ENCODE measurements around the gene PLD5.
"Not testable (repeated sequence)": the region's sequence is repeated elsewhere in the genome, so short reads cannot be mapped to it uniquely, and the experiment has no call there.

The PLD5 gene

DNA sequence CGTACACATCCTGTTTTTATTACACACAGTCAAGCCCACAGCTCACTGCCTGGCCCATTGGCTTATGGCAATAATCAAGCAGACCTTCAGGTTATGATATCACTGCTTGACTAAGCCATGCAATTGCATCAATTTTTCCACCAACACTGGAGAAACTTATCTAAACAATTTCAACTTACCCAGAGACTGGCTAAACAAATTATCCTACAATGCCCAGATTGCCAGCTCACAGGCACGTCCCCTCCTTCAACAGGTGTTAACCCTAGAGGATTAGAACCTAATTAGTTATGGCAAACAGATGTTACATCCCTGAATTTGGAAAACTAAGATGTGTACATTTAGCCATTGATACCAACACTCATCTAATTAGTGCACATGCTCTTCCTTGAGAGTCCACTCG is 310.0 kb downstream of the PLD5 start:
- not testable (repeated sequence) for DNase-seq

DNA sequence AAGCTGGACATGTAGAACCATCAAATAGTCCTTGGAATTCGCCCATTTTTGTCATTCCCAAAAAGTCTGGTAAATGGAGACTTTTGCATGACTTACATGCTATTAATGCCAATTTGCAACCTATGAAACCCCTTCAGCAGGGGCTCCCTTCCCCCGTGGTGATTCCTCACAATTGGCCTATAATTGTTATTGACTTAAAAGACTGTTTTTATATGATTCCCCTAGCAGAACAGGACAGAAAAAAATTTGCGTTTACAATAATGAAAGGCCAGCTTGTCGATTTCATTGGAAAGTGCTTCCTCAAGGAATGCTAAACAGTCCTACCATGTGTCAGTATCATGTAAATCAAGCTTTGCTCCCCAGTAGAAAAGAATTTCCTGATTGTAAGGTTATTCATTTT is 311.5 kb downstream of the PLD5 start:
- not testable (repeated sequence) for DNase-seq

GRCh38 chr1:242212401-242212800 is 312.1 kb downstream of the PLD5 start:
- DNase-seq: peak in 1 of 58 donors; percentile 1

GRCh38 chr1:242211254-242212022 is 313.1 kb downstream of the PLD5 start:
- DNase-seq: no peak

- not testable (repeated sequence) for DNase-seq
Observed at GRCh38 chr1:242210316-242210715, 314.2 kb downstream of the PLD5 start.

GRCh38 chr1:242209063-242209462 is 315.4 kb downstream of the PLD5 start:
- DNase-seq: peak in 1 of 58 donors; percentile 12

GRCh38 chr1:242208021-242208420 is 316.5 kb downstream of the PLD5 start:
- DNase-seq: no peak

GRCh38 chr1:242206994-242207393 is 317.5 kb downstream of the PLD5 start:
- no peak for DNase-seq

DNA sequence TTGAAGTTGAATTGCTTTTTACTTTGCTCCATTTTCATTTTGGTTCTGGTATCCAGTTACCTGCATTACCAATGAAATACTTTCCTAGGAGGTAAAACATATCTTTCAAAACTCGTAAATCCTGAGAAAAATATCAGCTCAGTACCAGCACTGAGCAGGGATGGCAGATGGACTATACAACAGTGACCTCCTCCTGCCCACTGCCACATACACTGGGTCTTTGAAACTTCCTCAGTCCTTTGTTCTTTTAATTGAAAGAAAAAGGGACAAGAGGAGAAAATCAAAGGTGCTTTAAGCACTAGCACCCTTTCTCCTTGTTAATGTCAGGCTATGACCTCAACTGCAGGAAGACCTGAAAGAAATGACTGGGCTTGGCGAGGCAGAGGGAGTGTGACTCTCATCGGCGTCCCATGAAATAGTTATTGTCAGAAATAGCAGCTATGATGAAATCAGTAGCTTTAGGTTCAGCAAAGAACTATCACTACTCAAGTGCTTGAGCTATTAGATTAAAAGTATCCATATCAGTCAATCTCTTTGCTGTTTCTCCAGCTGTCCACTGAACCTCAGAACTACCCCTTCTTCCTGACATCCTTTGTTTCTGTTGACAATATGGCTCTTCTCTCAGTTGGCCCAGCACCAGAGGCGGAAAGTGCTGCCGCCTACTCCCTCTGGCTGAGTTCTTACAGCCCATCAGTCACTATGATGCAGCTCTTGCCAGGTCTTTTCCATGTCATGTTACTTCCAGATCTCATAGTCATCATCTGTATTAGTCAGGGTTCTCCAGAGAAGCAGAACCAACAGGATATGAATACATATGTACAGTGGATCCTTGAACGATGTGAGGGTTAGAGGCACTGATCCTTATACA is 318.6 kb downstream of the PLD5 start:
- peak in 23 of 58 donors; percentile 1 to 51 (median 14) for DNase-seq

GRCh38 chr1:242203262-242203661 is 321.2 kb downstream of the PLD5 start:
- no peak for DNase-seq

DNA sequence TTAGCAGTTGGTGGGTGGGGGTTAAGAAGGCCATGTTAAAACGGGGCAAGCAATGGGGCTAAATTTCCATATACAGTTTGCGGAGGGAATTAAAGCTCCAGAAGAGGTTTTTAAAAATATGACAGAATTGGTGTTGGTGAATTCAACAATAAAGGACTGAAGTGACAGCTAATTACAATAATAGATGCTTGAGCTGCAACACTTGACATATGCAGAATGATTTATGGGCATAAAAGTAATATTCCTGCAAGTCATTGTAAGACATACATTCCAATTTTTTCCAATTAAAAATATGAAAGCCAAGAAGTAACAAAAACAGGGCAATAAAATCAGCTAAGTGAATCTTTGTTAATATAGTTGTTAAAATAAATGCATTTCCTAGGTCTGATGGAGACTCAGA is 323.4 kb downstream of the PLD5 start:
- DNase-seq: no peak

- no peak for DNase-seq
Observed at GRCh38 chr1:242199776-242200458, 324.6 kb downstream of the PLD5 start.

DNA sequence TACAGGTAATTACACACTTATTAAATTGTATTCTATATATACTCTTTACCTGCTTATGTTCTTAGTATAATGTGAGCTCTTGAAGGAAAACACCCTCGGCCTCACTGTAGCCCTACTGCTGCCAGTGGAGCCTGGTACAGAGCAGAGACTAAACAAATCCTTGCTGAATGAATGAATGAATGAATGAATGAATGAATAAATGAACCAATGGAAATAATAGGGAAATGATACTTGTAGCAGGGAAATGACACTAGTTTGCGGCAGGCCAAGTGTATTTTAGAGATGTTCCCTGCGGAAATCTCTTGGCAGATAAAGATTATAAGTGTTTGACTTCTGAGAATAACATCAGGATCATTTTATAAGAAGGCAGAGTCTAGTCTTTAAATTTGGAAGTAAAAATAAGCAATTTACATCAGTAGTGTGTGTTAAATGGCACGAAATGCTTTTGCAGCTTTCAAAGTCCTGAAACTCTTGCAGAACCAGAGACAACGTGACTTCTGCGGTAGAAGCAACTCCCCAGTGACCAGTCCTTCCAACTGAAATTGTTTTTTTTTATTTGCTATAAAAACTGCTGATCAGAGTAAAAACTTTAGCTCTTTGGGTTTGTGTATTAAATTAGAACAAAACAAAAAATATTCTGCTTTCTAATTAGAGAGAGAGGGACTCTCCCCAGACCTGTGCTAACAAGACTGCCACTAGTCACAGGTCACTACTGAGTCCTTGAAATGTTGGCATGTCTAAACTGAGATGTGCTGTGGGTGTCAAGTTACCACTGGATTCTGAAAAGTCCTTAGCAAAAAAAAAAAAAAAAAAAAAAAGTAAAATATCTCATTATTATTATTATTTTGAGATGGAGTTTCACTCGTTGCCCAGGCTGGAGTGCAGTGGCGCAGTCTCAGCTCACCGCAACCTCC is 326.3 kb downstream of the PLD5 start:
- DNase-seq: no peak

DNA sequence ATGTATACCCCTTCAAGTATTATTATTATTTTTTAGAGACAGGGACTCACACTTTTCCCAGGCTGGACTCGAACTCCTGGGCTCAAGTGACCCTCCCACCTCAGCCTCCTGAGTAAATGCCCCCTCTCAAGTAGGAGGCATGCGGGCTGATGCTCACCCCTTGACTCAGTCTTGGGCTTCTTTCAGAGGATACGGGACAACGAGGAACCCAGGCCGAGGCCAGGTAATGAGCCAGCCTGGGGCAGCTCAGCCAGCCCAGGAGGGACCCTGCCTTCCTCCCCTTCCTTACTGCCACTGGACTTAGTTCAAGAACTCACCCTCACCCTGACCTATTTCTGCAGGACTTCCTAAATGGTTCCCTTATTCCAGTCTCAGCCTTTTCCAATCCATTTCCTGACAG is 327.6 kb downstream of the PLD5 start:
- no peak for DNase-seq

- DNase-seq: no peak
Observed at GRCh38 chr1:242196101-242196500, 328.4 kb downstream of the PLD5 start.

GRCh38 chr1:242189591-242189990 is 334.9 kb downstream of the PLD5 start:
- no peak for DNase-seq

GRCh38 chr1:242187816-242188215 is 336.7 kb downstream of the PLD5 start:
- no peak for DNase-seq

DNA sequence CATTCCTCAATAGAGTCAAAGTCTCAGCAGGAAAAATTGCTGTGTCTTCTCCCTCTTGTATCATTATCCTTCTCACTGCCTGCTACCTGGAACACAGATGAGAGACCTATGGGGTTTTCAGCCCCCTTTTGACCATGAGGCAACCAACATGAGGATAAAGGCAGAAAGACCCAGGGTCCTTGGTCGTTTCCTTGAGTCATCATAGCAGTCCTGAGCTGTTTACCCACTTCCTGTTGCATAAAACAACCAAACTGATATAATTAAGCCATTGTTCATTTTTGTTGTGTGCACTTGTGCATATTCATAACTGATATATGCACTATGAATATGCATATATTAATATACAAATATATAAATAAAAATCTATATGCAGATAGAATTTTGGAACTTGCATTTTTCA is 337.3 kb downstream of the PLD5 start:
- no peak for DNase-seq

GRCh38 chr1:242185731-242186130 is 338.8 kb downstream of the PLD5 start:
- DNase-seq: no peak

DNA sequence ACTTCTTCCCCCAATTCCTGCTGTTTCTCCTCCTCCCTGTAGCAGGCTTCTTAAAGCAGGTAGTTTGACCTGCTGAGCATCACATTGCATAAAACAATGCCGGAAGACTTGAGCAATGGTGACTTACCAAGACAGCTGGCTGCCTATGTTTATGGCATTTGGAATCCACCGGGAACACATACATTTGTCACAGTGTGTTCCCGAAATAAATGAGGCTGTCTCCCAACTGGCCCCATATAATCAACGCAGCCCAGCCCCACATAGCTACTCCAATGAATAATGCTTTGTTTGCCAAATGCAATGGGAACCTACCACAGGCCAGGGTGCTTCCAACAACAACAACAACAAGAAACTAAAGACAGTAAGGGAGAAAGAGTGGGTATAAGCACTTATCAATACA is 339.5 kb downstream of the PLD5 start:
- DNase-seq: peak in 11 of 58 donors; percentile 5 to 71 (median 16)

- not testable (repeated sequence) for DNase-seq
Observed at GRCh38 chr1:242179767-242180166, 344.7 kb downstream of the PLD5 start.

All from anterior cingulate cortex (tissue), 58 donors.